Uterus (tissue), 2 donors: ENCODE data around the gene HERC3.

Source experiments
- CTCF ChIP-seq, 4 experiments: fragments of 200-600 bp in 2 of 4; fragments of 450-650 bp in 2 of 4; sonication (generic) in 2 of 4; IDR thresholded peaks; one replicate each; pipeline ENCODE4 v1.5.1; 2016 to 2019; ENCODE audit warnings: antibody characterized with exemption in 4 of 4, mild to moderate bottlenecking in 2 of 4, moderate library complexity in 1 of 4
- POLR2A ChIP-seq, 2 donors: fragments of 450-650 bp; IDR thresholded peaks; one replicate each; pipeline ENCODE4 v1.6.1; 2016; ENCODE audit warnings: antibody characterized with exemption in 2 of 2, mild to moderate bottlenecking in 1 of 2, moderate library complexity in 1 of 2

- TF ChIP-seq CTCF (IDR thresholded peaks at IDR 0.05) (no peak), POLR2A (IDR thresholded peaks at IDR 0.05) (no peak)
These were observed 8.0 kb downstream of the HERC3 start for GRCh38 chr4:88600176-88600838.
